GM18861 (cell line): ENCODE results near the gene PSMD4.
"Not testable (repeated sequence)": the region's sequence is repeated elsewhere in the genome, so short reads cannot be mapped to it uniquely, and the experiment has no call there.

Experiments used
- ATAC-seq: cut with Tn5 transposase; IDR thresholded peaks from one replicate; pipeline ENCODE4 v1.9.1; 2021; ENCODE audit not compliant: unreplicated experiment

The PSMD4 gene

GRCh38 chr1:151267760-151268159 is 13.2 kb downstream of the PSMD4 start:
- ATAC-seq, result no peak

DNA sequence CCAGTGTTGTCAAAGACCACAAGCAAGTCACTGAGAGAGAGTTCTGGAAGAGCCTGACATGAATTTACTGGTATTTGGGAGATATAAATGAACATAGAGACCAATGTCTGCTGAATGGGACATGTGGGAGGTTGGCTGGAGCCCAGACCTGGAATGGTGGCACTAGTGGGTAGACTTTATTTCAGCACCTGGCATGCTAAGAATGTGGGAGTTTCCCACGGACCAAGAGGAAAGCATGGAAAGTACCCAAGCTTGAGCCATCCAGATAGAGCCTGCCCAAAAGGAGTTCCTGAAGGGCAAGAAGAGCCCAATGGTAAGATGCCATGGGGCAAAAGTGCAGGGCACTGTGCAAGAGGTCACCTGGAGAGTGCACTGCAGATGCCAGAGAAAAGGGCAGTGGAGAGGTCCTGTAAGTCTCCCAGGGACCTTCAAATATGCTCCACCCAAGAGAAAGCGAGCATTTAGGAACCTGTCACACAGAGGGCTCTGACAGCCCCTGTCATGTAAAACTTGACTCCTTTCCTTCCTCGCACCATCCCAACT is 19.5 kb downstream of the PSMD4 start:
- ATAC-seq, result no peak

- ATAC-seq, result not testable (repeated sequence)
These were observed 20.8 kb downstream of the PSMD4 start for GRCh38 chr1:151275341-151275740.

GRCh38 chr1:151277249-151277648 is 22.7 kb downstream of the PSMD4 start:
- ATAC-seq, result no peak

DNA sequence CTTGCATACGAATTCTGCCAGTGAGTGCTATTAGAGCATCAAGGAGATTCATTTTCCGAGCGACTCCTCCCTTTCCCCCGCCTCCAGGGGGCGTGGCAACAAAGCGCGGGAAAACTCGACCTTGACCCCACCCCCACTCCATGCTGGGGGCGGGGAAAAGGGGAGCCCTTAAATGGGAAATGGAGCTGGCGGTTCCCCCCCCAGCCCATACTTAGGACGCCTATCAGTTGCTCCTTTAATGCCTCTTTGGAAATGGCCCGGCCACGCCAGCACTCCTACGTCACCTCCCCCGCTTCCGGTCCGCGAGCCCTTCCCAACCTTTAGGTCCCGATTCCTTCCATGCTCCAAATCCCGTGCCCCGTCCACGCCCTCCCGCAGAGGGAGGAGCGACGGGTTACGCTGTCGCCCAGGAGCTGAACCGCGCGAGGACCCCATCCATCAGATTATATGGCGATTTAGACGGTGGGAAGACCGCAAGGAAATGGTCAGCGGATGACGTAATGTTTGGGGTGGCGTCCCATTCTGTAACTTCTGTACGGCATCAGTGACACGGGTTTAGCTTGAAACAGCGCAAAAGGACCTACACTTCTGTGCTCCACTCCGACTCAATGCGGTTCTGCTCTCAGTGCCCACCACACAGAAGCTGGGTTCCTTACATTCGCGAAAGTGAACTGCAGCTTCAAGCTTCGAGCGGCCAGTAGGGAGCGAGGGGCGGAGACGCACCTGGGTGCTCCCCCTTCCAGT is 26.9 kb downstream of the PSMD4 start:
- peak; percentile 22 for ATAC-seq

DNA sequence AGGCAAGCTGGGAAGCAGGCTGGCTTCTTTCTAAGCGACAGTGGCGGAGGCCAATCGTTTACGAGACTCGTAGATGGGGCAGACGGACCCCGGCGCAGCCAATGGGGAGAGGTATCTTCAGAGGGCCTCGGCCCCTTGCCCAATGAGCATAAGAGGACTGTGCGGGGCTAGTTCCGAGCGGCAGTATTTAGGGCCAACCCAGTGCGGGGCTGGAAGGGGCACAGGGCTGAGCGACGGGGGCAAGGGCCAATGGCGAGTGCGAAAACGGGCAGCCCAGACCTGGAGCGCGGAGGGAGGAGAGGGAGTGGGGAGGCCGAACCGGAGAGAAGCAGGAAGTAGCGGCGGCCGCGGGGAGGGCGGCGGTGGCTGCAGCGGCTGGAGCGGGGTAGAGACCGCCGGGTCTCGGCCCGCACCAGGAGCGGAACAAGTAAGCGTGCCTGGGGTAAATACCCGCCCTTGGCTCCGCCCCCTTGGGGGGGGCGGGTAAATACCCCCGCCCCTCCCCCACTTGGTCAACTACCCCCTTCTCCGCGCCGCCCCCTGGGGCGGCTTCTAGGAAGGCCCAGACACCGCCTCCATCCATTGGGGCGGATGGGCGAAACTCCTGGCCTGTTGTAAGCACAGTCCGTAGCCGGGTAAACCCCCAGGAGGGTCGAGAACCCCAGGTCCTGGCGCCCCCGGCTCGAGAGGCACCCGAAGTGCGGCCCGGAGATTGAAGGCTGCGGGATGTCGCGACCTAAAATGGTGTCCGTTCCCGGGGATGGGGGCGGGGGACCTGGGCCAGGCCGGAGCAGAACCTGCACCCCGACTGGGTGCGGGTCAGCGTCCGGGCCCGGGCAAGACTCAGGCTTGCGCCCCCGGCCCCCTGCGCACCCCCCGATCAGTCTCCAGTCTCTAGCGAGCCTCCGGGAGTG is 27.7 kb downstream of the PSMD4 start, which contains the start of gene ZNF687:
TSS of gene ZNF687 (plus strand) at position 331 of the 914 bp plus-strand sequence. CDS start 3,993 bp downstream, outside the sequence.
- ATAC-seq, result peak; percentile 80

DNA sequence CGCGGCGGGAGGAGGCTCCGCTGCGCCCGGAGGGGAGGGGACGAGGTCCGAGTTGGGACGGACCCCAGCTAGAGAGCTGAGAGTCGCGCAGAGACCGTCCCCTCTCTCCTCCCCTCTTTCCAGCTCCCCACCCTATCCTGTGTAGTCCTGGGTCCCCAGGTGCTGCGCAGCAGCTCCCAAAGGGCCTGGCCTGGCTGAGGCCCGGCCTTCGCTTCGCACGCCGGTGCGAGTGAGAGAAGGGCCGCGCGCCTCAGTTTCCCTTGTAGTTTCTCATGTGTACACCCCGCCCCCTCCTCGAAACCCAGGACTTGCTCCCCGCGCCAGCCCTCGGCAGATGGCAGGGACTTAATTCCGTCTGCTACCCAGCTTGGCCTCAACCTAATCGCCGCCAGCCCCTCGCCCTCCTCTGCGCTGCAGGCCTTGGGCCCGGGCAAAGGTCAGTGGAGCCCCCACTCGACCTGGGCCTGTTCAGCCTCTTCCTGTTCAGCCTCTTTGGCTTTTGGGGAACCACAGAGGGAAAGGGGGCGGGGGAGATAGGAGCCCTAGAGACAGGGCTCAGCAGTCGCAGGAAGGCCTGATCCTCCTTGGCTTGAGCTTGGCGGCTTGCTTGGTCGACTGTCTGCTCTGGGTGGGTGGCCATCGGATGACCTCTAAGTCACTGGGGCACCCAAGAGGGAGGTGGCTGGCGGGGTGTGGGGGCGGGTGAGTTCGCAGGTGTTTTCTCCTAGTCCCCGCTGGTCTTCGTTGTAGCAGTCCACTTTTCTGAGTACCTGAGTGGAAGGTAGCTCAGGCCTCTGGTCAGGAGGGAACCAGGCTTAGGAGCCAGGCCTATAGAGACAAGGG is 28.6 kb downstream of the PSMD4 start:
- no peak for ATAC-seq

DNA sequence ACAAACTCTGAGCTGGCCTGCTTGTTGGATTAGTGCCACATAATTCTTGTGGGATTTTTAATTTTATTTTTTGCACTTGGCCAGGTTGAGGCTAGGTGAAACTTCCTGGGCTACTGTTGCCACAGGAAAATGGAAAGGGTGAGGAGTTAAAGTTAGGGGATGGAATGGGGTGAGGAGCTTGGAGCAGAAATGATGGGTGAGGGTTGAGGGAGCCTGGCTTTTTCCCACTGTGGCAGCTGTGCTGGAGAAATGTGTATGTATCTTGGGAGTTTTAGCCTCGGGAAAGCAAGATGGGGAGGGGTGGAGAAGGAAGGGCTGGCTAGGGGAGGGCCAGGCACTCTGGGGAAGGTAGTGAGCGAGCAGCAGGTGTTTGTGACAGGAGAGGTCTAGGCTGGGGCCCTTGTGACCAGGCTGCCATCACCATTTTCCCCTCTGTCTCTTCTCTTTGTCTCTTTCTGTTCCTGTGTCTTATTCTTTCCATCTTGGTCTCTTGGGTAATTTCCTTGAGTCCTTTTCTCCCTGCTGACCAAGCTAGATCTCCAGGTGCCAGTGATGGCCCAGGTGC is 29.6 kb downstream of the PSMD4 start:
- ATAC-seq, result no peak

- ATAC-seq, result no peak
These were observed 32.2 kb downstream of the PSMD4 start for GRCh38 chr1:151286619-151287340.

DNA sequence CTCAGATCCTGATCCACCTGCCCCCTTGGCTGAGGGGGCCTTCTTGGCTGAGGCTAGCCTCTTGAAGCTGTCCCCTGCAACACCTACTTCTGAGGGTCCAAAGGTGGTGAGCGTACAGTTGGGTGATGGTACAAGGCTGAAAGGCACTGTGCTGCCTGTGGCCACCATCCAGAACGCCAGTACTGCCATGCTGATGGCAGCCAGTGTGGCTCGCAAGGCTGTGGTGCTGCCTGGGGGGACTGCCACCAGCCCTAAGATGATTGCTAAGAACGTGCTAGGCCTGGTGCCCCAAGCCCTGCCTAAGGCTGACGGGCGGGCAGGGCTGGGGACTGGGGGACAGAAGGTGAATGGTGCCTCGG is 32.8 kb downstream of the PSMD4 start:
- no peak for ATAC-seq

GRCh38 chr1:151287767-151288500 is 33.4 kb downstream of the PSMD4 start:
- ATAC-seq, result no peak

- no peak for ATAC-seq
These were observed 34.0 kb downstream of the PSMD4 start for GRCh38 chr1:151288502-151288901.

GRCh38 chr1:151289080-151289935 is 34.8 kb downstream of the PSMD4 start:
- no peak for ATAC-seq

DNA sequence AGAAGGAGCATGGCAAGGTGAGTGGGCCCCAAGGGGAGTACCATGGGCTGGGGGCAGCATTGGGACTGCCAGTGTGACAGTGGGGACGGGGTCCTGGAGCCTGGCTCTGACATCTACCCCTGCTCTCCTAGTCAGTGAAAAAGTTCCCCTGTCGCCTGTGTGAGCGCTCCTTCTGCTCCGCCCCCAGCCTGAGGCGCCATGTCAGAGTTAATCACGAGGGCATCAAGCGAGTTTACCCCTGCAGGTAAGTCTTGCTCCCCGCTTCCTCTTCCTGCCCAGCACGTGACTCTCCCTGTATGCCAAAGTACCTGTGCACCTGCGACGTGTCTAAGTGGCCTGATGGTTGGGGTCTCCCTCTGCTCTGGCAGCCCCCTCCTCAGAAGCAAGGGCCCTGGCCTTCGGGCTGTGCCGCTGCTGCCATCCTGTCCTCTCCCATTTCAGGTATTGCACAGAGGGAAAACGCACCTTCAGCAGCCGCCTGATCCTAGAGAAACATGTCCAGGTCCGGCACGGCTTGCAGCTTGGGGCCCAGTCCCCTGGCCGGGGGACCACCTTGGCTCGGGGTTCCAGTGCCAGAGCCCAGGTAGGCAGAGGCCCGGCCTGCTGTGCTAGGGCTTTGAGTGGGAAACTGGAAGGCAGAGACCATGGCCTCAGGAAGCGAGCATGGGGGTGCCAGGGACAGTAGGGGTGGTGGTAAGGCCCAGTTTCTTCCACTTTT is 35.6 kb downstream of the PSMD4 start:
- ATAC-seq, result no peak

DNA sequence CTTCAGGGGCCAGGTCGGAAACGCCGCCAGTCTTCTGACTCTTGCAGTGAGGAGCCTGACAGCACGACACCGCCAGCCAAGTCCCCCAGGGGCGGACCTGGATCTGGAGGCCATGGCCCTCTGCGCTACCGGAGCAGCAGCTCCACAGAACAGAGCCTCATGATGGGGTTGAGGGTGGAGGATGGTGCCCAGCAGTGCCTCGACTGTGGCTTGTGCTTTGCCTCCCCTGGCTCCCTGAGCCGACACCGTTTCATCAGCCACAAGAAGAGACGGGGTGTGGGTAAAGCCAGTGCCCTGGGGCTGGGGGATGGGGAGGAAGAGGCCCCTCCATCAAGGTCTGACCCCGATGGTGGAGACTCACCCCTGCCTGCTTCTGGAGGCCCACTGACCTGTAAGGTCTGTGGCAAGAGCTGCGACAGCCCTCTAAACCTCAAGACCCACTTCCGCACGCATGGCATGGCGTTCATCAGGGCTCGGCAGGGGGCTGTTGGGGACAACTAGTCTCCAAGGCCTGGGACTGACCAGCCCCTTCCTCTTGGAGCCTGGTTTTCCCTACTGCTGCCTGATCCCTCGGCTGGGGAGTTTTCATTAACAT is 36.3 kb downstream of the PSMD4 start:
- ATAC-seq, result no peak

DNA sequence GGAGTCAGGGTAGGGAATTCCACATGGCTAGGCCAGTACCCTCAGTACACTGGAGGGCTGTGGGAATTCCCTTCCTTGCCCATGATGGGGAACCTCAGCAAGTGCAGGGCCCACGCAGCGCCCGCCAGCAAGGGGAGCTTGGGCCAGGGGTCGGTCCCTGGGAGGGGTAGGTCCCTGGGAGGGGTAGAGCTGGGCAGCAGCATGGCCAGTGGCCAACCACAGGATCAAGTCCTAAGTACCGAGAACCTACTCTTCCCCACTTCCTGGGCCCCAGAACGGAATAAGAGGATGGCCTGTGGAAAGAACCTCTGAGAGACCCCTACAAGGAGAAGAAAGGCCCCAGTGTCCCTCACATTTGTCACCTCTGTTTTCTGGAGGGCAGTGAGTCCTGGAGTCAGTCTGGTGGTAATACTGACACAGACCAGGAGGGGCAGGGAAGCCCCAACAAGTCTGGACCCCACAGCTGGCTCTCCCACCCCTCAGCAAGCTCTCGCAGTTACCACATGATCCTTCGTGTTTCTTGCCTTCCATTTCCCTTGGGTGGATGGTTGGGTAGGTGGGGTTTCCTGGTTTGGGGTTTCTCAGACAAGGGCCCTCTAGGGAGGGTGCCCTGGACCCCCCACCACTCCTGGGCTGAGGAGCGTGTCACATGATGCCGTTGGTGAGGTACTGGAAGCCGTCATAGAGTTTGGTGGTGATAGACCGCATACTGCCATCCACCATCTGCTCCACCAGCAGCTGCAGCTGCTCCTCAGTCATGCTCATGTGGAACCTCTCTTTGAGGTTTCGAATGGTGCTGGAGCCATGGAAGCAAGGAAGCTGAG is 37.9 kb downstream of the PSMD4 start:
- ATAC-seq, result no peak
